IMR-90 (cell line): ENCODE data around the gene TM4SF5. TPM values are rescaled to one million over a fixed set of nuclear protein-coding genes. Genes with fewer than 3 reads are reported as not detected.

Source experiments
- ATAC-seq: fragments of 200-7000 bp; cut with Tn5 transposase; 2 replicates; pipeline ENCODE4 v1.9.1; 2020; ENCODE audit warnings: low read depth, mild to moderate bottlenecking, moderate library complexity
- BruUV-seq: library from RNA; stranded (reverse); fragments of 400-500 nt; replicated peaks from 2 replicates; lab custom pipeline; 2021; lab: Mats Ljungman, UMichigan
- CTCF ChIA-PET: fragments of 300-600 bp; formaldehyde crosslinking; extraction: SDS; loops from one replicate; lab custom pipeline; 2021; ENCODE audit warnings: antibody characterized with exemption; lab: Yijun Ruan, JAX
- POLR2A ChIA-PET: fragments of 300-600 bp; sonication (Branson Sonifier 250); formaldehyde crosslinking; loops from one replicate; lab custom pipeline; 2022; ENCODE audit warnings: antibody characterized with exemption; ENCODE audit not compliant: unreplicated experiment; lab: Charles Lee
- DNase-seq: peaks from one replicate; pipeline ENCODE4 v3.0.0; 2013
- H2AFZ ChIP-seq: replicated peaks from 2 replicates; pipeline ENCODE3; 2013; ENCODE audit warnings: low read length, mild to moderate bottlenecking; ENCODE audit not compliant: poor library complexity
- H2AK5ac ChIP-seq: 2 replicates; pipeline ENCODE4 v1.6.1; 2013; ENCODE audit warnings: low read depth, low read length, inconsistent platforms
- H2AK9ac ChIP-seq: replicated peaks from 2 replicates; pipeline ENCODE3; 2013; ENCODE audit warnings: mild to moderate bottlenecking, low read depth, low read length, moderate library complexity; ENCODE audit not compliant: poor library complexity
- H2BK120ac ChIP-seq: 2 replicates; pipeline ENCODE4 v1.6.1; 2013; ENCODE audit warnings: low read depth, low read length, inconsistent platforms
- H2BK15ac ChIP-seq: 3 replicates; pipeline ENCODE4 v1.6.1; 2013; ENCODE audit warnings: low read depth, low read length, inconsistent platforms
- H2BK20ac ChIP-seq: 2 replicates; pipeline ENCODE4 v1.6.1; 2013; ENCODE audit warnings: low read depth, mild to moderate bottlenecking, inconsistent platforms, low read length, moderate library complexity
- H2BK5ac ChIP-seq: 2 replicates; pipeline ENCODE4 v1.6.1; 2013; ENCODE audit warnings: mild to moderate bottlenecking, low read depth, low read length, inconsistent platforms; ENCODE audit not compliant: poor library complexity, severe bottlenecking
- H3K14ac ChIP-seq: replicated peaks from 2 replicates; pipeline ENCODE4 v1.6.1; 2013; ENCODE audit warnings: low read depth, low read length, inconsistent platforms
- H3K18ac ChIP-seq: 2 replicates; pipeline ENCODE4 v1.6.1; 2013; ENCODE audit warnings: low read depth, low read length, control low read depth
- H3K23ac ChIP-seq: 2 replicates; pipeline ENCODE4 v1.6.1; 2013; ENCODE audit warnings: low read depth, low read length, inconsistent platforms
- H3K27ac ChIP-seq: 2 replicates; pipeline ENCODE4 v1.5.1; 2013; ENCODE audit warnings: mild to moderate bottlenecking, control low read depth, low read length; ENCODE audit not compliant: insufficient read depth
- H3K27me3 ChIP-seq: 2 replicates; pipeline ENCODE4 v1.6.1; 2013; ENCODE audit warnings: low read length; ENCODE audit not compliant: control insufficient read depth, insufficient read depth
- H3K36me3 ChIP-seq: 2 replicates; pipeline ENCODE4 v1.6.1; 2013; ENCODE audit warnings: low read length, mixed read lengths; ENCODE audit not compliant: control insufficient read depth, insufficient read depth
- H3K4ac ChIP-seq: 2 replicates; pipeline ENCODE4 v1.6.1; 2013; ENCODE audit warnings: low read depth, low read length, inconsistent platforms
- H3K4me1 ChIP-seq: 2 replicates; pipeline ENCODE4 v1.6.1; 2013; ENCODE audit warnings: low read length, mixed read lengths; ENCODE audit not compliant: control insufficient read depth, insufficient read depth
- H3K4me2 ChIP-seq: 2 replicates; pipeline ENCODE4 v1.6.1; 2013; ENCODE audit warnings: low read depth, mild to moderate bottlenecking, control low read depth, low read length, moderate library complexity
- H3K4me3 ChIP-seq: 2 replicates; pipeline ENCODE4 v1.5.1; 2013; ENCODE audit warnings: low read depth, mild to moderate bottlenecking, control low read depth, low read length, moderate library complexity; ENCODE audit not compliant: insufficient read depth
- H3K56ac ChIP-seq: 2 replicates; pipeline ENCODE4 v1.6.1; 2013; ENCODE audit warnings: low read length, inconsistent platforms; ENCODE audit not compliant: insufficient read depth; ENCODE audit errors: extremely low read depth
- H3K79me1 ChIP-seq, 2 experiments: 2 replicates each; pipeline ENCODE4 v1.6.1; 2013; ENCODE audit warnings: low read length in 2 of 2, inconsistent platforms in 1 of 2, low read depth in 1 of 2
- H3K9ac ChIP-seq: 2 replicates; pipeline ENCODE4 v1.6.1; 2013; ENCODE audit warnings: low read depth, low read length, control low read depth
- H3K9me1 ChIP-seq: 2 replicates; pipeline ENCODE4 v1.6.1; 2013; ENCODE audit warnings: low read length, inconsistent platforms; ENCODE audit not compliant: insufficient read depth
- H3K9me3 ChIP-seq: 2 replicates; pipeline ENCODE4 v1.6.1; 2013; ENCODE audit warnings: low read length; ENCODE audit not compliant: control insufficient read depth, insufficient read depth
- H4K20me1 ChIP-seq: 2 replicates; pipeline ENCODE4 v1.6.1; 2013; ENCODE audit warnings: low read length, inconsistent platforms; ENCODE audit not compliant: insufficient read depth
- H4K5ac ChIP-seq: 2 replicates; pipeline ENCODE4 v1.6.1; 2013; ENCODE audit warnings: mild to moderate bottlenecking, low read depth, low read length, control low read depth
- H4K8ac ChIP-seq, 2 experiments: 2 replicates each; pipeline ENCODE4 v1.6.1; 2013; ENCODE audit warnings: low read depth in 2 of 2, low read length in 2 of 2, control low read depth in 1 of 2, inconsistent platforms in 1 of 2
- H4K91ac ChIP-seq: 2 replicates; pipeline ENCODE4 v1.6.1; 2013; ENCODE audit warnings: low read depth, low read length, inconsistent platforms; ENCODE audit not compliant: insufficient read depth
- MXI1 ChIP-seq: IDR thresholded peaks from 2 replicates; pipeline ENCODE4 v1.6.1; 2012; ENCODE audit warnings: low read depth, mild to moderate bottlenecking, low read length, moderate library complexity, borderline replicate concordance
- USF2 ChIP-seq: fragments of 150-350 bp; IDR thresholded peaks from 2 replicates; pipeline ENCODE4 v1.6.1; 2017; ENCODE audit warnings: mild to moderate bottlenecking, antibody characterized with exemption, low read length, low read depth
- WGBS, 2 experiments: methylation state at CpG; one replicate each; pipeline versions ENCODE4 v1.1.5 to v1.1.7; 2013; ENCODE audit warnings: missing lambda C conversion rate in 2 of 2; ENCODE audit not compliant: insufficient read length in 1 of 2; ENCODE audit errors: extremely low coverage in 2 of 2; 5-methylcytosine and 5-hydroxymethylcytosine counted together
- dilution Hi-C: fragments of 300-500 bp; cut with HindIII; formaldehyde crosslinking; loops from one replicate; pipeline ENCODE4 v1.14.3; 2018; ENCODE audit warnings: low sequenced_read_pairs; ENCODE audit not compliant: unreplicated experiment
- in situ Hi-C: fragments of 300-500 bp; cut with MboI; formaldehyde crosslinking; loops from 3 replicates; pipeline ENCODE4 v1.14.3; 2019; ENCODE audit warnings: low sequenced_read_pairs, inconsistent platforms, mixed read lengths
- intact Hi-C: fragments of 100-400 bp; cut with micrococcal nuclease; formaldehyde crosslinking; loops from 2 replicates; pipeline ENCODE4 v1.10.0; 2022
- polyA plus RNA-seq, 3 experiments: library from polyadenylated mRNA; depleted of rRNA; stranded (reverse); fragments of >200 nt; gene quantifications; 2 replicates each; pipeline ENCODE4 v1.2.3, GENCODE V29; 2012; ENCODE audit warnings: low replicate concordance in 1 of 3
- total RNA-seq: library from RNA; depleted of rRNA; stranded (reverse); fragments of >200 nt; gene quantifications from 2 replicates; pipeline ENCODE4 v1.2.3, GENCODE V29; 2012

Gene TM4SF5
- total and polyA plus RNA-seq, 2 of the 4 experiments (the other 2 are of a cell fraction): not detected

- H2BK15ac ChIP-seq: no peak overlapping the region
- H4K8ac ChIP-seq: peak overlapping the region; percentile 77 to 98
- ChIA-PET CTCF (interaction anchor here (1.4 kb wide), 1 partner anchor 10 kb away, joined by 5 read pairs; the partner anchor contains the start of gene PLD2), POLR2A (interaction anchor here (0.7 kb wide), 1 partner anchor 27 kb away, joined by 3 read pairs; no protein-coding TSS in a partner anchor)
- in situ Hi-C loops: no loop called here
- H3K27me3 ChIP-seq: no peaks in the 10 kb centered on the region
- peak overlapping the region; percentile 71 for H3K27ac ChIP-seq
- peak overlapping the region; percentile 88 for H3K9ac ChIP-seq
- peak overlapping the region; percentile 94; the same call in 1 of the 2 replicates for H3K23ac ChIP-seq
- 0 out of 2 replicates have a peak, but pooled peaks have one; percentile 55 for TF ChIP-seq MXI1
- TF ChIP-seq USF2: no peak
- no TSS peak for BruUV-seq
- no peaks in the 10 kb centered on the region for H3K4me1 ChIP-seq
- peak overlapping the region; percentile 57 for H3K4me2 ChIP-seq
- dilution Hi-C loops: no loop called here
- peak; percentile 84 for ATAC-seq
- H3K56ac ChIP-seq: peak overlapping the region; percentile 94
- peak overlapping the region; percentile 79 for H2BK5ac ChIP-seq
- peak overlapping the region; percentile 95 for H2AFZ ChIP-seq
- peak overlapping the region; percentile 66 for H3K4me3 ChIP-seq
- H3K36me3 ChIP-seq: peaks cover 17% of the 10 kb centered on the region
- peak; percentile 35 for DNase-seq
- peak overlapping the region; percentile 100; the same call in 1 of the 2 replicates for H3K14ac ChIP-seq
- peak overlapping the region; percentile 64; the same call in 1 of the 2 replicates for H2BK120ac ChIP-seq
- H3K9me3 ChIP-seq: no peaks in the 10 kb centered on the region
- WGBS, 2 experiments: no CpG with 5 or more reads among the region's 7 CpGs
- intact Hi-C loops: no loop called here
- peaks cover 7% of the 10 kb centered on the region for H3K9me1 ChIP-seq
- peak overlapping the region; percentile 96 for H2AK5ac ChIP-seq
- peaks cover 3% of the 10 kb centered on the region; the same call in 1 of the 2 replicates for H4K20me1 ChIP-seq
- H3K4ac ChIP-seq: peak overlapping the region; percentile 96
- H2AK9ac ChIP-seq: peak overlapping the region; percentile 100
- H4K91ac ChIP-seq: peak overlapping the region; percentile 90; the same call in 1 of the 2 replicates
- H4K5ac ChIP-seq: peak overlapping the region; percentile 66
- peaks cover 11 to 28% of the 10 kb centered on the region in 2 experiments; a peak in 3 of 4 replicates for H3K79me1 ChIP-seq
- H3K18ac ChIP-seq: no peak overlapping the region
- H2BK20ac ChIP-seq: no peak overlapping the region
These were observed 24.9 kb downstream of the TM4SF5 start for GRCh38 chr17:4796552-4796920.
